Nephron progenitor cell (in vitro differentiated cells): Measurements from ENCODE around the gene TMEM271.
"Not testable (repeated sequence)": the region's sequence is repeated elsewhere in the genome, so short reads cannot be mapped to it uniquely, and the experiment has no call there.

Experiments
- DNase-seq: peaks from one replicate; pipeline ENCODE4 v3.0.0; 2021
- H3K27ac Mint-ChIP-seq: 2 replicates; pipeline ENCODE4 v1.8.0; 2021; ENCODE audit warnings: mild to moderate bottlenecking, moderate library complexity, mixed read lengths
- H3K27me3 Mint-ChIP-seq: 2 replicates; pipeline ENCODE4 v1.8.0; 2021; ENCODE audit warnings: mild to moderate bottlenecking, low read depth, mixed read lengths; ENCODE audit not compliant: poor library complexity
- H3K36me3 Mint-ChIP-seq: 2 replicates; pipeline ENCODE4 v1.8.0; 2021; ENCODE audit warnings: low read depth, mixed read lengths
- H3K4me1 Mint-ChIP-seq: 2 replicates; pipeline ENCODE4 v1.8.0; 2021; ENCODE audit warnings: mixed read lengths
- H3K4me3 Mint-ChIP-seq: 2 replicates; pipeline ENCODE4 v1.8.0; 2021; ENCODE audit warnings: mild to moderate bottlenecking, moderate library complexity, mixed read lengths
- H3K9me3 Mint-ChIP-seq: 2 replicates; pipeline ENCODE4 v1.8.0; 2021; ENCODE audit warnings: mild to moderate bottlenecking, moderate library complexity, mixed read lengths
- CTCF ChIP-seq: fragments of 200-600 bp; sonication (generic); IDR thresholded peaks from 2 replicates; pipeline ENCODE4 v1.5.0; 2021; ENCODE audit warnings: antibody characterized with exemption

Gene TMEM271

GRCh38 chr4:592825-593520, 16.9 kb upstream of the TMEM271 start:
- Mint-ChIP-seq H3K9me3 (peaks cover 30% of the 10 kb centered on the region), H3K36me3 (no peaks in the 10 kb centered on the region), H3K27me3 (peaks cover 53% of the 10 kb centered on the region), H3K27ac (no peak overlapping the region), H3K4me1 (no peaks in the 10 kb centered on the region), H3K4me3 (no peak overlapping the region)
- no peak for DNase-seq
- TF ChIP-seq CTCF: no peak

GRCh38 chr4:592178-592577, 16.1 kb upstream of the TMEM271 start:
- Mint-ChIP-seq H3K27me3 (peaks cover 48% of the 10 kb centered on the region), H3K9me3 (peaks cover 30% of the 10 kb centered on the region)
- H3K36me3 Mint-ChIP-seq, H3K4me3 Mint-ChIP-seq, H3K4me1 Mint-ChIP-seq, DNase-seq, H3K27ac Mint-ChIP-seq: not testable (repeated sequence)

DNA sequence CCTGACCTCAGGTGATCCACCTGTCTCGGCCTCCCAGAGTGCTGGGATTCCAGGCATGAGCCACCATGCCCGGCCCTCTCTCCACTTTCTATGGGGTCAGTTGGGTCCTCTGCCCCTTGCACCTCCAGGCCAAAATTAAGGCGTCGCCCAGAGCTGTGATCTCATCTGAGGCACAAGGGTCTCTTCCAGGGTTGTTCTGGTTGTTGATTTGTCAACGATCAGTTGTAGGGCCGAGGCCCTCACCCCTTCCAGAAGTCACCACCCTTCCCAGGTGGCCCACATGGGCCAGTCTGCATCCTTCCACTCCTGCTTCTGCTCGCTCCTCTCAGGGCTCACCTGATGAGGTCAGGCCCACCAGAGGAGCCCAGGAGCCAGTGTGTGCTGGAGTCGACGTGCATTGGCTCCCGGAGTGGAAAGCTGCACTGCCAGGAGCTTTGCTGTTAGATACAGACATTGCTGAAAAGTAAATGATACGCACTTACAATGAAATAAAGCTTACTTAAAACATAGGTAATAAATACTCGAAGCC, 14.3 kb upstream of the TMEM271 start:
- no peaks in the 10 kb centered on the region for H3K4me1 Mint-ChIP-seq
- peaks cover 43% of the 10 kb centered on the region for H3K27me3 Mint-ChIP-seq
- H3K27ac Mint-ChIP-seq: no peak overlapping the region
- TF ChIP-seq CTCF: no peak
- H3K4me3 Mint-ChIP-seq: no peak overlapping the region
- H3K9me3 Mint-ChIP-seq: peaks cover 34% of the 10 kb centered on the region
- DNase-seq: no peak
- no peaks in the 10 kb centered on the region for H3K36me3 Mint-ChIP-seq

- TF ChIP-seq CTCF: no peak
- H3K36me3 Mint-ChIP-seq: no peaks in the 10 kb centered on the region
- peaks cover 26% of the 10 kb centered on the region for H3K9me3 Mint-ChIP-seq
- H3K4me3 Mint-ChIP-seq: no peak overlapping the region
- no peak for DNase-seq
- peaks cover 39% of the 10 kb centered on the region for H3K27me3 Mint-ChIP-seq
- no peaks in the 10 kb centered on the region for H3K4me1 Mint-ChIP-seq
- no peak overlapping the region for H3K27ac Mint-ChIP-seq
Measured at GRCh38 chr4:589219-589963, 13.3 kb upstream of the TMEM271 start.

DNA sequence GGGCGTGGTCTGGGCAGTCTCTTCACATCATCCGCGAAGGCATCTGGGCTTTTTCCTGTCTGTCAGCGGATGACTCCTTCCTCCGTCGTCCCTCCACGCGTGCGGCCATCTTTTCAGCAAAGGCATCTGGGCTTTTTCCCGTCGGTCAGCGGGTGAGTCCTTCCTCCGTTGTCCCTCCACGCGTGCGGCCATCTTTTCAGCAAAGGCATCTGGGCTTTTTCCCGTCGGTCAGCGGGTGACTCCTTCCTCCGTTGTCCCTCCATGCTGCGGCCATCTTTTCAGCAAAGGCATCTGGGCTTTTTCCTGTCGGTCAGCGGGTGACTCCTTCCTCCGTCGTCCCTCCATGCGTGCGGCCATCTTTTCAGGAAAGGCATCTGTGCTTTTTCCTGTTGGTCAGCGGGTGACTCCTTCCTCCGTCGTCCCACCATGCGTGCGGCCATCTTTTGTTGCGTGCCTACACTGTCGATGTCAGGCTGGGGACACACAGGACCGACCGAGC, 12.3 kb upstream of the TMEM271 start:
- Mint-ChIP-seq H3K36me3 (no peaks in the 10 kb centered on the region), H3K27ac (no peak overlapping the region), H3K27me3 (peaks cover 42% of the 10 kb centered on the region), H3K4me3 (no peak overlapping the region), H3K4me1 (no peaks in the 10 kb centered on the region), H3K9me3 (peaks cover 33% of the 10 kb centered on the region)
- no peak for TF ChIP-seq CTCF
- DNase-seq: no peak

DNA sequence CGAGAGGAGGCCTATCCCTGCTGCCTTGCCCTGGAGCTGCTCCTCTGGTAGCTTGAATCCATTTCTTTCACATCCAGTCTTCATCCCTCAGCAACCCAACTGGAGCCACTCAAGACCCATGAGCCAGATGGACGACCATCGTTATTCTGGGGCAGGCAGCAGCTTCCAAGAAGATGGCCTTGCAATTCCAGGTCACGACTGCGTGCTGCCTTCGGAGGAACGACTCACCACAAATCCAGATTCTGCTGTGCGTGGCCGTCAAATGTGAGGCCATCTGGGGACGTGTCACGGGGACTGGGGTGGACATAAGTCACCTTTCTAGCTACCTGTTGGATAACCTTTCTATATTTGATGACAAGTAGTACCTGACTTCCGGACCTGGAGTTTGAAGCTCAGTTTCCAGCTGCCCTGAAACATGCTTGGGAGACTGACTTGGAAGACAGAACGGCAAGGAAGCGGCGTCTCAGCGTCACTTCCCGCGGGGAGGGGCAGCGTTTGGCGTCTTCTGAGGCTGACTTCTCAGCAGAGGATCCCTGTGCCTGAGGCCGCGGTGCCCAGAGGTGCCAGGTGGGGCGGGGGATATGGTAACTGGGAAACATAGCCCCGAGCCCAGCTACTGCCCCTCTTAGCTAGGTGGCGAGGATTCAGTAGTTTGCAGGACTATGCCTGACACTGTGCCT, 11.7 kb upstream of the TMEM271 start:
- Mint-ChIP-seq H3K27ac (no peak overlapping the region), H3K4me1 (no peaks in the 10 kb centered on the region), H3K27me3 (peaks cover 43% of the 10 kb centered on the region), H3K4me3 (no peak overlapping the region), H3K9me3 (peaks cover 38% of the 10 kb centered on the region), H3K36me3 (no peaks in the 10 kb centered on the region)
- TF ChIP-seq CTCF: no peak
- DNase-seq: no peak
